GM12873 (cell line): ENCODE data around the gene PRDM2.

Experiments used
- CTCF ChIP-seq: IDR thresholded peaks from 2 replicates; pipeline ENCODE4 v1.5.1; 2012; ENCODE audit warnings: low read depth, mild to moderate bottlenecking, moderate library complexity, low read length, control low read depth; ENCODE audit not compliant: insufficient read depth; ENCODE audit errors: missing control alignments

Gene PRDM2

GRCh38 chr1:13708380-13708982 is 8.5 kb downstream of the PRDM2 start:
- no peak for TF ChIP-seq CTCF

GRCh38 chr1:13710086-13710485 is 10.1 kb downstream of the PRDM2 start:
- TF ChIP-seq CTCF, result no peak

GRCh38 chr1:13714851-13715250 is 14.9 kb downstream of the PRDM2 start:
- peak; percentile 19 for TF ChIP-seq CTCF

- TF ChIP-seq CTCF, result no peak
Measured at GRCh38 chr1:13722808-13723360, 22.9 kb downstream of the PRDM2 start.

GRCh38 chr1:13723810-13724209 is 23.8 kb downstream of the PRDM2 start:
- no peak for TF ChIP-seq CTCF

- peak; percentile 75 for TF ChIP-seq CTCF
Measured at GRCh38 chr1:13725714-13726175, 25.8 kb downstream of the PRDM2 start.

- TF ChIP-seq CTCF, result no peak
Measured at GRCh38 chr1:13728091-13728715, 28.2 kb downstream of the PRDM2 start.
